ENCODE data around the gene SFSWAP. TPM values are rescaled to one million over a fixed set of nuclear protein-coding genes. Genes with fewer than 3 reads are reported as not detected.

SFSWAP gene
- 43.6 TPM for polyA plus RNA-seq (2012; ENCODE audit: insufficient read length, low read depth)

DNA sequence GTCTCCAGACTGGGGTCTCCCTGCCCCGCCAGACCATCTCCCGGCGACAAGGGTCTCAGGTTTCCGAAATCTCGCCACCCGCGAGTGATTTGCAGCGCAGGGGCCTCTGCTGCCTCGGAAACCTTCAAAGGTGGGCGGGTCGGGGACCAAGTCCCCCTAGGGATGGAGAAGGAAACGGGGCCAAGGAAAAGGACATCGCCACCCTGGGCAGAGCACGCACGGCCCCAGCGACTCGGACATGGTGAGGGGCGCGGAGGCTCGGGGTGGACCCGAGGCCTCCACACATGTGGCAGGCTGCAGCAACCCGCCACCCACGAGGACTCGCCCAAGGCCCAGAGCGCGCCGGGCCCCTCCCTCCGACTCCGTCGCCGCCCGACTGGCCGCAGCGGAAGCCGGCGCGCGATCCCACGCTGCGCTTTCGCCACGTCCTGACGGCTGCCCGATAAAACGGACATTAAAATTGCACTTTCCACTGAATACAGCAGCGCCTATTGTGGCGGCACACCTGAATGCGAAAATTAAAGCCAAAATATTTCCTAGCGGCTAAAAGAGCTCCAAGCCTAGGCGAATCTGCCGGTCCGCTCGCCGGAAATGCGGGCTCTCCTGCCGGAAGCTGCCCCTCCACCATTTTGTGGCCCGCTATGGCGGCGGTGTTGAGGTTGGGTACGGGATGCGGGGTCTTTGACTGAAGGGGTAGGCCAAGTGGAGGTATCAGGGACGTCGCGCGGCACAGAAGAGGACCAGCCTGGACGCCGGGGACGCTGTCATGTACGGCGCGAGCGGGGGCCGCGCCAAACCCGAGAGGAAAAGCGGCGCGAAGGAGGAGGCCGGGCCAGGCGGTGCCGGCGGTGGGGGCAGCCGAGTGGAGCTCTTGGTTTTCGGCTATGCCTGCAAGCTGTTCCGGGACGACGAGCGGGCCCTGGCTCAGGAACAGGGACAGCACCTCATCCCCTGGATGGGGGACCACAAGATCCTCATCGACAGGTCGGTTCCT, at the start of gene SFSWAP:
Gene SFSWAP (plus strand): TSS at position 627 of the 994 bp plus-strand sequence. CDS start 140 bp downstream, at position 767.
- TF ChIP-seq, protein P1, sequence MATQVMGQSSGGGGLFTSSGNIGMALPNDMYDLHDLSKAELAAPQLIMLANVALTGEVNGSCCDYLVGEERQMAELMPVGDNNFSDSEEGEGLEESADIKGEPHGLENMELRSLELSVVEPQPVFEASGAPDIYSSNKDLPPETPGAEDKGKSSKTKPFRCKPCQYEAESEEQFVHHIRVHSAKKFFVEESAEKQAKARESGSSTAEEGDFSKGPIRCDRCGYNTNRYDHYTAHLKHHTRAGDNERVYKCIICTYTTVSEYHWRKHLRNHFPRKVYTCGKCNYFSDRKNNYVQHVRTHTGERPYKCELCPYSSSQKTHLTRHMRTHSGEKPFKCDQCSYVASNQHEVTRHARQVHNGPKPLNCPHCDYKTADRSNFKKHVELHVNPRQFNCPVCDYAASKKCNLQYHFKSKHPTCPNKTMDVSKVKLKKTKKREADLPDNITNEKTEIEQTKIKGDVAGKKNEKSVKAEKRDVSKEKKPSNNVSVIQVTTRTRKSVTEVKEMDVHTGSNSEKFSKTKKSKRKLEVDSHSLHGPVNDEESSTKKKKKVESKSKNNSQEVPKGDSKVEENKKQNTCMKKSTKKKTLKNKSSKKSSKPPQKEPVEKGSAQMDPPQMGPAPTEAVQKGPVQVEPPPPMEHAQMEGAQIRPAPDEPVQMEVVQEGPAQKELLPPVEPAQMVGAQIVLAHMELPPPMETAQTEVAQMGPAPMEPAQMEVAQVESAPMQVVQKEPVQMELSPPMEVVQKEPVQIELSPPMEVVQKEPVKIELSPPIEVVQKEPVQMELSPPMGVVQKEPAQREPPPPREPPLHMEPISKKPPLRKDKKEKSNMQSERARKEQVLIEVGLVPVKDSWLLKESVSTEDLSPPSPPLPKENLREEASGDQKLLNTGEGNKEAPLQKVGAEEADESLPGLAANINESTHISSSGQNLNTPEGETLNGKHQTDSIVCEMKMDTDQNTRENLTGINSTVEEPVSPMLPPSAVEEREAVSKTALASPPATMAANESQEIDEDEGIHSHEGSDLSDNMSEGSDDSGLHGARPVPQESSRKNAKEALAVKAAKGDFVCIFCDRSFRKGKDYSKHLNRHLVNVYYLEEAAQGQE (IDR thresholded peaks at IDR 0.05; ENCODE audit: insufficient read depth in 1 of 2, low read depth in 2 of 2, low read length in 2 of 2), result peak in 1 of 2 experiments; percentile 5; a peak in 1 of 4 replicates
- peak; percentile 82 for TF ChIP-seq POLR2AphosphoS5 (IDR thresholded peaks at IDR 0.05; ENCODE audit: low read depth, low read length)
- peak; percentile 73 for TF ChIP-seq TAF1 (IDR thresholded peaks at IDR 0.05; ENCODE audit: borderline replicate concordance, insufficient read depth, low read length)
- peak; percentile 40; the same call in 1 of the 2 replicates for TF ChIP-seq SIN3A (IDR thresholded peaks at IDR 0.05; ENCODE audit: borderline replicate concordance, insufficient read depth, low read length)
- no peak for TF ChIP-seq FOXP2 (optimal IDR thresholded peaks at IDR 0.05; ENCODE audit: borderline replicate concordance, extremely low read depth, extremely low read length, insufficient read depth)

DNA sequence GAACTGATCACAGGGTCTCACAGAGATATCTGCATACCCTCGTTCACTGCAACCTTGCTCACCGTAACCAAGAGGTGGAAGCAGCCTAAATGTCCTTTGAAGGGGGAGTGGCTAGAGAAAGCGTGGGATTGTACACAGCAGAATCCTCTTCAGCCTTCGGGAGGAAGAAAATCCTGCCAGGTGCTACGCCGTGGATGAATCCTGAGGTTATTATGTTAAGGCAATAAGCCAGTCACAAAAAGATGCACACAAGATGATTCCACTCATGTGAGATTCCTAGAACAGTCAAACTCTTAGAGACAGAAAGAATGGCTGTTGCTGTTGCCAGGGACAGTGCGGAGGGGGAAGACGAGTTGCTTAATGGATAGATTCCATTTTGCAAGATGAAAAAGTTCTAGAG, 39.6 kb upstream of the SFSWAP start:
- TF ChIP-seq TAF1 (IDR thresholded peaks at IDR 0.05; ENCODE audit: borderline replicate concordance, insufficient read depth, low read length) (no peak), POLR2AphosphoS5 (IDR thresholded peaks at IDR 0.05; ENCODE audit: low read depth, low read length) (no peak), FOXP2 (optimal IDR thresholded peaks at IDR 0.05; ENCODE audit: borderline replicate concordance, extremely low read depth, extremely low read length, insufficient read depth) (no peak), SIN3A (IDR thresholded peaks at IDR 0.05; ENCODE audit: borderline replicate concordance, insufficient read depth, low read length) (no peak)
- TF ChIP-seq, protein P1 (IDR thresholded peaks at IDR 0.05; ENCODE audit: insufficient read depth in 1 of 2, low read depth in 2 of 2, low read length in 2 of 2), result no peak

DNA sequence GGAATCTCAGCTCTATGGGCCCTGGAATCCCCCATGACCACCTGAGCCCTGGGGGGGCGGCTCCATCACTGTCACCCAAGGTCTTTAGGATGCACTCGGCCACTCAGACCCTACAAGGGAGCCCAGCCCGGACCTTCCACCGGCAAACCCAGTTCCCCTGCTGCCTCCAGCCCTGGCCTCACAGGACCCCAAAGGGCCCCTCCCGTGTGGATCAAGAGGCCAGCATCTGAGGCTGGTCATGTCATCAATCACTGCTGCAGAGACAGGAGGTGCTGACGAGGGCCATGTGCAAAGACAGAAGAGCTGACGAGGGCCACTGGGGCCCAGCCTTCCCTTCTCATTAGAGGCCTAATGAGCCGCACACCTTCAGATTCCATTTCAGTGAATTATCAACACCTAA, 39.0 kb upstream of the SFSWAP start:
- TF ChIP-seq, protein P1 (IDR thresholded peaks at IDR 0.05; ENCODE audit: insufficient read depth in 1 of 2, low read depth in 2 of 2, low read length in 2 of 2), result no peak
- TF ChIP-seq FOXP2 (optimal IDR thresholded peaks at IDR 0.05; ENCODE audit: borderline replicate concordance, extremely low read depth, extremely low read length, insufficient read depth) (no peak), POLR2AphosphoS5 (IDR thresholded peaks at IDR 0.05; ENCODE audit: low read depth, low read length) (no peak), SIN3A (IDR thresholded peaks at IDR 0.05; ENCODE audit: borderline replicate concordance, insufficient read depth, low read length) (no peak), TAF1 (IDR thresholded peaks at IDR 0.05; ENCODE audit: borderline replicate concordance, insufficient read depth, low read length) (no peak)

DNA sequence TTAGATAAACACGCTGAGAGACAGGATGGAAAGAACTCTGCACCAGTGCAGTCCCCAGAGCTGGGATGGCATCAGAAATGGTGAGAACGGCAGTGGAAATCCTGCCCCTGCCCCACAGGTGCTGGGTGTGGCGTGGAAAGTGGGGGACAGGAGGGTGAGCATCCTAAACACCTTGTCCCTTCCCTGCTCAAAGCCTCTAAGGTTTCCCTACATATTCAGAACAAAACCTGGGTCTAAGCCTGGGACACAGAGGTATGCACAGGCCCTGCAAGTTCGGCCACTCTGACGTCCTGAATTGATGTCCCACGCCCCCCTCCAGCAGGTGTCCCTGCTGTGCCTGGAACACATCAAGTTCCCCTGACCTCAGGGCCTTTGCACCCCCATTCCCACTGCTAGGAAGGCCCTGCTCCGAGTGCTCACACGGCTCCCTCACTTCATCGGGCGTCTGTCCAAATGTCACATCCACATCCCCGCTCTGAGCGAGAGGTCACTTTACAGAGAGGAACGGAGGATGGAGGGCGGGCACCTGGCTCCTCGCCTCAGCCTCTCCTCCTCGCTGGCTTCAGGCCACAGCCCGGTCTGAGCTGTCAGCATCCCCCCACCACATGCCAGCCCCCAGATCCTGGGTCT, 38.5 kb upstream of the SFSWAP start:
- no peak for TF ChIP-seq TAF1 (IDR thresholded peaks at IDR 0.05; ENCODE audit: borderline replicate concordance, insufficient read depth, low read length)
- TF ChIP-seq SIN3A (IDR thresholded peaks at IDR 0.05; ENCODE audit: borderline replicate concordance, insufficient read depth, low read length), result no peak
- no peak for TF ChIP-seq FOXP2 (optimal IDR thresholded peaks at IDR 0.05; ENCODE audit: borderline replicate concordance, extremely low read depth, extremely low read length, insufficient read depth)
